Activated CD8-positive, alpha-beta memory T cell treated with anti-CD3 and anti-CD28 coated beads, Interleukin-2, amount 50 U/mL, for 4 hours (primary cell): Measurements from ENCODE around the gene RPL5.

Source experiments
- DNase-seq: peaks from one replicate; pipeline ENCODE4 v3.0.0-alpha.2; 2020

RPL5 gene

GRCh38 chr1:92820551-92820950 is 11.3 kb upstream of the RPL5 start:
- DNase-seq: no peak

- no peak for DNase-seq
Observed at GRCh38 chr1:92822879-92823278, 9.0 kb upstream of the RPL5 start.

GRCh38 chr1:92826792-92827191 is 5.0 kb upstream of the RPL5 start:
- DNase-seq: no peak

GRCh38 chr1:92831368-92831761 is 475 bp upstream of the RPL5 start:
- DNase-seq: peak; percentile 16

GRCh38 chr1:92832537-92833114 is 786 bp downstream of the RPL5 start:
- no peak for DNase-seq

- no peak for DNase-seq
Observed at GRCh38 chr1:92833840-92834239, 2.0 kb downstream of the RPL5 start.

GRCh38 chr1:92834617-92835016 is 2.8 kb downstream of the RPL5 start:
- DNase-seq: no peak

GRCh38 chr1:92837062-92837461 is 5.2 kb downstream of the RPL5 start:
- no peak for DNase-seq

GRCh38 chr1:92838519-92838918 is 6.7 kb downstream of the RPL5 start:
- DNase-seq: no peak

GRCh38 chr1:92839442-92839841 is 7.6 kb downstream of the RPL5 start:
- DNase-seq: no peak

- DNase-seq: no peak
Observed at GRCh38 chr1:92840600-92840999, 8.8 kb downstream of the RPL5 start.

- DNase-seq: no peak
Observed at GRCh38 chr1:92842082-92843045, 10.5 kb downstream of the RPL5 start.

GRCh38 chr1:92843046-92843423 is 11.2 kb downstream of the RPL5 start:
- DNase-seq: no peak

- DNase-seq: no peak
Observed at GRCh38 chr1:92843429-92844352, 11.9 kb downstream of the RPL5 start.

- DNase-seq: no peak
Observed at GRCh38 chr1:92844439-92844838, 12.6 kb downstream of the RPL5 start.

- no peak for DNase-seq
Observed at GRCh38 chr1:92845908-92846307, 14.1 kb downstream of the RPL5 start.

- DNase-seq: no peak
Observed at GRCh38 chr1:92848201-92848600, 16.4 kb downstream of the RPL5 start.

GRCh38 chr1:92850019-92850418 is 18.2 kb downstream of the RPL5 start:
- DNase-seq: no peak

GRCh38 chr1:92851729-92852128 is 19.9 kb downstream of the RPL5 start:
- DNase-seq: no peak

- no peak for DNase-seq
Observed at GRCh38 chr1:92853299-92853698, 21.5 kb downstream of the RPL5 start.

GRCh38 chr1:92854101-92854785 is 22.4 kb downstream of the RPL5 start:
- DNase-seq: no peak

- DNase-seq: no peak
Observed at GRCh38 chr1:92855236-92855635, 23.4 kb downstream of the RPL5 start.

- no peak for DNase-seq
Observed at GRCh38 chr1:92857817-92858216, 26.0 kb downstream of the RPL5 start.
